Thymus (tissue), 11 donors: ENCODE data around the gene ADH7. TPM values are rescaled to one million over a fixed set of nuclear protein-coding genes. Genes with fewer than 3 reads are reported as not detected.
"Not testable (repeated sequence)": the region's sequence is repeated elsewhere in the genome, so short reads cannot be mapped to it uniquely, and the experiment has no call there.

Experiments
- DNase-seq, 9 donors: peaks; one replicate each; pipeline ENCODE4 v3.0.0-alpha.2; 2013; ENCODE audit warnings: low spot score in 9 of 9, low read depth in 6 of 9, missing footprints in 1 of 9
- H3K27ac ChIP-seq, 2 donors: one replicate each; pipeline ENCODE4 v1.5.1; 2013; ENCODE audit warnings: control low read depth in 1 of 2, low read depth in 1 of 2, low read length in 1 of 2, mild to moderate bottlenecking in 1 of 2, moderate library complexity in 1 of 2
- H3K27me3 ChIP-seq, 2 donors: one replicate each; pipeline ENCODE4 v1.5.1; 2013; ENCODE audit warnings: low read length in 1 of 2; ENCODE audit not compliant: control insufficient read depth in 2 of 2, insufficient read depth in 1 of 2
- H3K36me3 ChIP-seq, 2 donors: one replicate each; pipeline ENCODE4 v1.5.1; 2013; ENCODE audit warnings: low read length in 1 of 2, mild to moderate bottlenecking in 1 of 2, moderate library complexity in 1 of 2; ENCODE audit not compliant: control insufficient read depth in 2 of 2, insufficient read depth in 2 of 2
- H3K4me1 ChIP-seq, 2 donors: one replicate each; pipeline ENCODE4 v1.5.1; 2013; ENCODE audit warnings: low read length in 2 of 2; ENCODE audit not compliant: control insufficient read depth in 2 of 2, insufficient read depth in 2 of 2
- H3K4me3 ChIP-seq, 2 donors: one replicate each; pipeline ENCODE4 v1.5.1; 2013; ENCODE audit warnings: low read length in 2 of 2, control low read depth in 1 of 2, mild to moderate bottlenecking in 1 of 2
- H3K9me3 ChIP-seq, 2 donors: one replicate each; pipeline ENCODE4 v1.5.1; 2013; ENCODE audit warnings: low read length in 1 of 2, mild to moderate bottlenecking in 1 of 2; ENCODE audit not compliant: control insufficient read depth in 2 of 2, insufficient read depth in 1 of 2
- WGBS: extraction: QIAGEN DNeasy Blood & Tissue Kit; methylation state at CpG from one replicate; pipeline ENCODE4 v1.1.7; 2013; 5-methylcytosine and 5-hydroxymethylcytosine counted together
- polyA plus RNA-seq: library from polyadenylated mRNA; stranded (reverse); fragments of 200-250 nt; gene quantifications from one replicate; pipeline ENCODE4 v1.2.3, GENCODE V29; 2013
- total RNA-seq: library from RNA; stranded (reverse); fragments of 120-200 nt; gene quantifications from one replicate; pipeline ENCODE4 v1.2.4, GENCODE V29; 2013
- donor health status: healthy.

ADH7 gene
- total and polyA plus RNA-seq, 2 donors = 2.1 TPM; not detected in 1

DNA sequence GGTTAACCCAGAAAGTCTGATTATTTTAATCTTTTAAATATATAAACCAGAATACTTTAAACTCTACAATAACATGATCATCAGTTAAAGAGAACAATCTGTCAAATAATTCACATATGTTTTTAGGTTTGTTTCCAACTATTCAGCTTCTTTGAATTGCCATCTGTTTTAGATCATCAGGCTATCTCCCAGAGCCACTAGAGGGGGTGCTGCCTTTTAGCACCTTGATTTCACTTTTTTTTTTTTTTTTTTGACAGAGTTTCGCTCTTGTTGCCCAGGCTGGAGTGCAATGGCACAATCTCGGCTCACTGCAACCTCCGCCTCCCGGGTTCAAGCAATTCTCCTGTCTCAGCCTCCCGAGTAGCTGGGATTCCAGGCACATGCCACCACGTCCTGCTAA lies 57.8 kb downstream of the ADH7 start:
- H3K27me3 ChIP-seq, H3K4me3 ChIP-seq, H3K27ac ChIP-seq, DNase-seq, H3K9me3 ChIP-seq, H3K36me3 ChIP-seq, H3K4me1 ChIP-seq: not testable (repeated sequence)
- WGBS = 93% methylated on average over 6 of the region's 6 CpGs

DNA sequence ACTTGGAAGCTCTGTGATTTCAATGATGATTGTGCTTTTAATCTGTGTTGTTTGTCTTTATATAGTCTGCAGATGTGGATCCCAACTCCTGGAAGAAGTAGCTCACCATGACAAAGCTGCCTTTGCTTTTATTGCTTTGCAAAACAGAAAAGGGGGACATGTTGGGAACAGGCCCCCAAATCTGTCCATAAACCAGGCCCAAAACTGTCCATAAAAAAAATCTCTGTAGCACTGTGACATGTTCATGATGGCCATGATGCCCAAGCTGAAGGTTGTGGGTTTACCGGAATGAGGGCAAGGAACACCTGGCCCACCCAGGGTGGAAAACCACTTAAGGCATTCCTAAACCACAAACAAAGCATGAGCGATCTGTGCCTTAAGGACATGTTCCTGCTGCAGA lies 62.7 kb downstream of the ADH7 start:
- WGBS = 95% methylated on average over 2 of the region's 2 CpGs
- not testable (repeated sequence) for H3K27me3 ChIP-seq, DNase-seq, H3K4me3 ChIP-seq, H3K27ac ChIP-seq, H3K4me1 ChIP-seq, H3K9me3 ChIP-seq, H3K36me3 ChIP-seq

DNA sequence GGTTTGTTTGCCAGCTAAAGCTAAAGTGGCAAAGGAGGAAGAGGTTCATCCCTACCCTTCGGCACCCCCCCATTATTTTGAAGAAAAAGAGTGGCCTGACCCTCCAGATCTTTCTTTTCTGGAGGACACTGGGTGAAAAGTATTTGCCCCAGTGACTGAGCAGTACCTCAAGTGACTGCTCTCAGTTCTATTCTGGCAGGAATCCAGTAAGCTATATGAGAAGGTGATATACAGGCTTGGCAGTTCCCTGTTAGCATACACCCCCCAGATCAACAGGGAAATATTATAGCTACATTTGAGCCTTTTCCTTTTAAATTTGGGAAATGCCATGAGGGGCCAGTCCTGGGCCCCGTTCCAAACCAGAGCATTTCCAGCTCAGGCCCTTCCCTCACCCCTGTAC lies 67.3 kb downstream of the ADH7 start:
- H3K27me3 ChIP-seq, DNase-seq, H3K4me3 ChIP-seq, H3K27ac ChIP-seq, H3K4me1 ChIP-seq, H3K36me3 ChIP-seq, H3K9me3 ChIP-seq: not testable (repeated sequence)
- 87% methylated on average over 2 of the region's 2 CpGs for WGBS

DNA sequence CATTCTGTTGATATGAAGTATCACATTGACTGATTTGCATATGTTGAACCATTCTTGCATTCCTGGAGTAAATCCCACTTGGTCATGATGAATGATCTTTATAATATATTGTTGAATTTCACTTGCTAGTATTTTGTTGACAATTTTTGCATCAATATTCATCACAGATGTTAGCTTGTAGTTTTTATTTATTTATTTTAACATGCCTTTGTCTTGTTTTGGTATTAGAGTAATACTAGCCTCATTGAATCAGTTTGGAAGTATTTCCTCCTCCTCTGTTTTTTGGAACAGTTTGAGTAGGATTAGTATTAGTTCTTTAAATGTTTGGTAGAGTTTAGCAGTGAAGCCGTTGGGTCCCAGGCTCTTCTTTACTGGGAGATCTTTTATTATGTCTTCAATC lies 68.7 kb downstream of the ADH7 start:
- no peak for DNase-seq
- Histone ChIP-seq H3K27me3 (no peaks in the 10 kb centered on the region), H3K4me1 (no peaks in the 10 kb centered on the region), H3K9me3 (no peaks in the 10 kb centered on the region), H3K27ac (no peak overlapping the region), H3K4me3 (no peak overlapping the region), H3K36me3 (no peaks in the 10 kb centered on the region)
- WGBS = 44% methylated on average over 1 of the region's 1 CpG

DNA sequence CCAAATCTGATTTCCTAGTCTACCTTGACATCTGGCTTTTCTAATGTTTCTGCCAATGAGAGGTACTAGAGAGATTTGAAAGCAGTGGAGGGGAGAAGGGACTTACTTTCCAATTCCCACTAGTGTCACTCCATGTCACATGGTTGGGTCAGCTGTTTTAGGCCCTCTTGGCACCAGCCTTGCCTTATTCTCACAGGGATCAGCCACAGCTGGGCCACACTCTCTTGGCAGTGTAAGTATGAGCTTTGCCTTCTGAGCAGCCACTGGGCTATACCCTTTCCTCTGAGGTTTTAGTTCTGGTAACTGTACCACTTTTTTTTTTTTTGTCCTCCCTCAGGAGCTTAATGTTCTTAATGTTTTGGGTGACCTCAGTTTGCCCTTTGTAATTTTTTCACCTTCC lies 72.4 kb downstream of the ADH7 start:
- no peaks in the 10 kb centered on the region for H3K36me3 ChIP-seq
- H3K27me3 ChIP-seq = no peaks in the 10 kb centered on the region
- H3K4me1 ChIP-seq = no peaks in the 10 kb centered on the region
- DNase-seq = no peak
- H3K4me3 ChIP-seq = no peak overlapping the region
- H3K27ac ChIP-seq = no peak overlapping the region
- no peaks in the 10 kb centered on the region for H3K9me3 ChIP-seq

Other genes with a start within 250 kb of the ADH7 start
- gene ADH6, start 216.1 kb downstream of the ADH7 start, total RNA-seq = 0.09 TPM
- 1.5 TPM for gene ADH6, start 216.1 kb downstream of the ADH7 start, polyA plus RNA-seq
- 0.19 TPM for gene ADH1A, start 144.4 kb downstream of the ADH7 start, total RNA-seq
- 0.43 TPM for gene ADH1A, start 144.4 kb downstream of the ADH7 start, polyA plus RNA-seq
- gene ADH1B, start 113.9 kb downstream of the ADH7 start, total RNA-seq = 0.76 TPM
- gene ADH1B, start 113.9 kb downstream of the ADH7 start, polyA plus RNA-seq = 58.8 TPM
- gene ADH1C, start 82.6 kb downstream of the ADH7 start, total RNA-seq = 0.33 TPM
- 3.3 TPM for gene ADH1C, start 82.6 kb downstream of the ADH7 start, polyA plus RNA-seq
- gene C4orf17, start 75.7 kb upstream of the ADH7 start, total RNA-seq = not detected
- gene C4orf17, start 75.7 kb upstream of the ADH7 start, polyA plus RNA-seq = 0.09 TPM
- 9.8 TPM for gene TRMT10A, start 128.7 kb upstream of the ADH7 start, total RNA-seq
- 5.6 TPM for gene TRMT10A, start 128.7 kb upstream of the ADH7 start, polyA plus RNA-seq
- 0.42 TPM for gene MTTP, start 139.5 kb upstream of the ADH7 start, total RNA-seq
- 0.34 TPM for gene MTTP, start 139.5 kb upstream of the ADH7 start, polyA plus RNA-seq
- 1.4 TPM for gene C4orf54, start 222.5 kb upstream of the ADH7 start, total RNA-seq
- gene C4orf54, start 222.5 kb upstream of the ADH7 start, polyA plus RNA-seq = 0.23 TPM